HEK293 (cell line): ENCODE data around the gene TNS1.
A peak's percentile ranks its signal among the peaks of the same experiment; 100 is the strongest.

ENCODE experiments used
- CTCF ChIA-PET: fragments of 350-600 bp; formaldehyde crosslinking; extraction: SDS; loops from one replicate; lab custom pipeline; 2021; ENCODE audit warnings: antibody characterized with exemption; lab: Yijun Ruan, JAX
- POLR2A ChIA-PET: fragments of 300-600 bp; formaldehyde crosslinking; extraction: SDS; loops from one replicate; lab custom pipeline; 2020; ENCODE audit warnings: antibody characterized with exemption, inconsistent platforms; lab: Yijun Ruan, JAX
- H3K27ac ChIP-seq: fragments of 200-500 bp; sonication (Bioruptor generic); 2 replicates; pipeline ENCODE4 v1.5.1; 2014; ENCODE audit warnings: low read depth, low read length, control low read depth, inconsistent platforms; ENCODE audit errors: extremely low read depth
- H3K36me3 ChIP-seq, 2 experiments: fragments of 200-500 bp in 1 of 2; sonication (Bioruptor generic) in 1 of 2; 1 replicate in 1 of 2; 2 replicates in 1 of 2; pipeline ENCODE4 v1.5.1; 2014 to 2017; ENCODE audit warnings: inconsistent platforms in 2 of 2, low read length in 2 of 2; ENCODE audit not compliant: control insufficient read depth in 2 of 2, insufficient read depth in 1 of 2
- H3K4me1 ChIP-seq: fragments of 200-500 bp; sonication (Bioruptor generic); 2 replicates; pipeline ENCODE4 v1.5.1; 2014; ENCODE audit warnings: mild to moderate bottlenecking, low read length, inconsistent platforms; ENCODE audit not compliant: control insufficient read depth, insufficient read depth
- H3K4me3 ChIP-seq: 2 replicates; pipeline ENCODE4 v1.5.1; 2011; ENCODE audit warnings: low read depth, mild to moderate bottlenecking, control low read depth, low read length, moderate library complexity
- H3K9me3 ChIP-seq: fragments of 200-500 bp; sonication (Bioruptor generic); 2 replicates; pipeline ENCODE4 v1.5.1; 2014; ENCODE audit warnings: low read depth, low read length, inconsistent platforms; ENCODE audit not compliant: control insufficient read depth, insufficient read depth
- EGR2 ChIP-seq: fragments of 450-650 bp; formaldehyde crosslinking; IDR thresholded peaks from 2 replicates; pipeline ENCODE4 v1.5.1; 2016; ENCODE audit warnings: low read depth, missing biosample characterization, missing genetic modification characterization
- GLI4 ChIP-seq: fragments of 450-650 bp; formaldehyde crosslinking; IDR thresholded peaks from 2 replicates; pipeline ENCODE4 v1.5.1; 2016; ENCODE audit warnings: missing biosample characterization, missing genetic modification characterization
- GLIS1 ChIP-seq: fragments of 450-650 bp; formaldehyde crosslinking; IDR thresholded peaks from 2 replicates; pipeline ENCODE4 v1.5.1; 2016; ENCODE audit warnings: missing biosample characterization, missing genetic modification characterization
- SP7 ChIP-seq: fragments of 450-650 bp; formaldehyde crosslinking; IDR thresholded peaks from 2 replicates; pipeline ENCODE4 v1.5.1; 2016; ENCODE audit warnings: missing biosample characterization, missing genetic modification characterization
- TRIM28 ChIP-seq: IDR thresholded peaks from 2 replicates; pipeline ENCODE4 v1.6.1; 2011; ENCODE audit warnings: low read length, control low read depth, borderline replicate concordance
- ZBTB20 ChIP-seq: fragments of 450-650 bp; formaldehyde crosslinking; IDR thresholded peaks from 2 replicates; pipeline ENCODE4 v1.5.1; 2016; ENCODE audit warnings: missing biosample characterization, missing genetic modification characterization
- ZBTB48 ChIP-seq: fragments of 450-650 bp; formaldehyde crosslinking; IDR thresholded peaks from 2 replicates; pipeline ENCODE4 v1.5.1; 2016; ENCODE audit warnings: missing biosample characterization, missing genetic modification characterization
- ZBTB8A ChIP-seq: fragments of 450-650 bp; formaldehyde crosslinking; IDR thresholded peaks from 2 replicates; pipeline ENCODE4 v1.5.1; 2016; ENCODE audit warnings: missing biosample characterization, missing genetic modification characterization
- ZFHX2 ChIP-seq: fragments of 450-650 bp; formaldehyde crosslinking; conservative IDR thresholded peaks from 2 replicates; pipeline ENCODE4 v1.5.1; 2016; ENCODE audit warnings: missing biosample characterization, missing genetic modification characterization
- ZFP69B ChIP-seq: fragments of 450-650 bp; formaldehyde crosslinking; IDR thresholded peaks from 2 replicates; pipeline ENCODE4 v1.5.1; 2016; ENCODE audit warnings: missing biosample characterization, missing genetic modification characterization
- ZNF174 ChIP-seq: fragments of 450-650 bp; formaldehyde crosslinking; IDR thresholded peaks from 2 replicates; pipeline ENCODE4 v1.5.0; 2017; ENCODE audit warnings: missing biosample characterization, mild to moderate bottlenecking, missing genetic modification characterization
- ZNF175 ChIP-seq: fragments of 450-650 bp; formaldehyde crosslinking; IDR thresholded peaks from 2 replicates; pipeline ENCODE4 v1.5.1; 2016; ENCODE audit warnings: missing biosample characterization, missing genetic modification characterization
- ZNF19 ChIP-seq: fragments of 450-650 bp; formaldehyde crosslinking; IDR thresholded peaks from 2 replicates; pipeline ENCODE4; 2016; ENCODE audit warnings: missing biosample characterization, missing genetic modification characterization, low read depth
- ZNF221 ChIP-seq: fragments of 450-650 bp; formaldehyde crosslinking; IDR thresholded peaks from 2 replicates; pipeline ENCODE4 v1.5.1; 2017; ENCODE audit warnings: missing biosample characterization, missing genetic modification characterization, borderline replicate concordance
- ZNF37A ChIP-seq: fragments of 450-650 bp; IDR thresholded peaks from 2 replicates; pipeline ENCODE4 v1.5.1; 2018; ENCODE audit warnings: missing biosample characterization, missing genetic modification characterization
- ZNF514 ChIP-seq: fragments of 450-650 bp; formaldehyde crosslinking; IDR thresholded peaks from 2 replicates; pipeline ENCODE4 v1.5.1; 2016; ENCODE audit warnings: missing biosample characterization, missing genetic modification characterization
- ZNF521 ChIP-seq: fragments of 450-650 bp; formaldehyde crosslinking; IDR thresholded peaks from 2 replicates; pipeline ENCODE4 v1.5.1; 2017; ENCODE audit warnings: missing biosample characterization, mild to moderate bottlenecking, missing genetic modification characterization
- ZNF548 ChIP-seq: fragments of 450-650 bp; formaldehyde crosslinking; IDR thresholded peaks from 2 replicates; pipeline ENCODE4 v1.5.1; 2016; ENCODE audit warnings: missing biosample characterization, missing genetic modification characterization
- ZNF600 ChIP-seq: fragments of 450-650 bp; formaldehyde crosslinking; IDR thresholded peaks from 2 replicates; pipeline ENCODE4 v1.5.1; 2016; ENCODE audit warnings: missing biosample characterization, missing genetic modification characterization
- ZNF629 ChIP-seq: fragments of 450-650 bp; formaldehyde crosslinking; IDR thresholded peaks from 2 replicates; pipeline ENCODE4 v1.5.1; 2017; ENCODE audit warnings: missing biosample characterization, missing genetic modification characterization
- ZNF792 ChIP-seq: fragments of 450-650 bp; formaldehyde crosslinking; IDR thresholded peaks from 2 replicates; pipeline ENCODE4 v1.5.1; 2016; ENCODE audit warnings: missing biosample characterization, missing genetic modification characterization
- TF ChIP-seq, protein P1 (sequence below): fragments of 450-650 bp; formaldehyde crosslinking; IDR thresholded peaks from 2 replicates; pipeline ENCODE4 v1.5.0; 2017; ENCODE audit warnings: missing biosample characterization, missing genetic modification characterization, borderline replicate concordance
- TF ChIP-seq, protein P2 (sequence below): fragments of 450-650 bp; formaldehyde crosslinking; IDR thresholded peaks from 2 replicates; pipeline ENCODE4 v1.5.1; 2017; ENCODE audit warnings: missing biosample characterization, missing genetic modification characterization
- TF ChIP-seq, protein P3 (sequence below): fragments of 450-650 bp; formaldehyde crosslinking; IDR thresholded peaks from 2 replicates; pipeline ENCODE4 v1.5.1; 2016; ENCODE audit warnings: missing biosample characterization, missing genetic modification characterization
- TF ChIP-seq, protein P4 (sequence below): fragments of 450-650 bp; formaldehyde crosslinking; IDR thresholded peaks from 2 replicates; pipeline ENCODE4 v1.5.1; 2017; ENCODE audit warnings: missing biosample characterization, mild to moderate bottlenecking, missing genetic modification characterization, moderate library complexity
- TF ChIP-seq, protein P5 (sequence below): fragments of 450-650 bp; formaldehyde crosslinking; IDR thresholded peaks from 2 replicates; pipeline ENCODE4 v1.5.1; 2016; ENCODE audit warnings: missing biosample characterization, missing genetic modification characterization

TNS1 gene

DNA sequence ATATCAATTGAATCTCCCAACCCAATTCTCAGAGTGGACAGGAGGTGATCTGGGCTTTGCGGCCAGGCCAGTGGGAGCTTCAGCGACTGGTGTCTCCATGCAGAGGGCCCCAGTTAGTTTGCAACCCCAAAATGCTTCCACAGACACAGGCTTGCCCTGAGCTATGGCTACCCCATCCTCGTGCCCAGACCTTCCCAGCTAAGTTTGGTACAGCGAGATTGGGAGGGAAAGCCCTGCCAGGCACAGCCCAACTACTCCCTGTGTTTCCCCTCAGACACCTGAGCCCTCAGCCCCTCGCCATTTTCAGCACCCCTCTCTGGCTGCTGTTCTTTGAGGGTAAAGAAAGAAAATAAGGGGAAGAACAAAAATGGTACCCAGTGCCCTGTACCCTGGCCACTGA is 142.9 kb downstream of the TNS1 start:
- no peaks in the 10 kb centered on the region for H3K9me3 ChIP-seq
- no peak for TF ChIP-seq ZNF514 (tag by site-specific recombination)
- TF ChIP-seq ZBTB8A (tag by site-specific recombination) = no peak
- TF ChIP-seq ZNF548 (tag by site-specific recombination) = no peak
- TF ChIP-seq ZNF174 (tag by site-specific recombination) = no peak
- TF ChIP-seq, protein P1, sequence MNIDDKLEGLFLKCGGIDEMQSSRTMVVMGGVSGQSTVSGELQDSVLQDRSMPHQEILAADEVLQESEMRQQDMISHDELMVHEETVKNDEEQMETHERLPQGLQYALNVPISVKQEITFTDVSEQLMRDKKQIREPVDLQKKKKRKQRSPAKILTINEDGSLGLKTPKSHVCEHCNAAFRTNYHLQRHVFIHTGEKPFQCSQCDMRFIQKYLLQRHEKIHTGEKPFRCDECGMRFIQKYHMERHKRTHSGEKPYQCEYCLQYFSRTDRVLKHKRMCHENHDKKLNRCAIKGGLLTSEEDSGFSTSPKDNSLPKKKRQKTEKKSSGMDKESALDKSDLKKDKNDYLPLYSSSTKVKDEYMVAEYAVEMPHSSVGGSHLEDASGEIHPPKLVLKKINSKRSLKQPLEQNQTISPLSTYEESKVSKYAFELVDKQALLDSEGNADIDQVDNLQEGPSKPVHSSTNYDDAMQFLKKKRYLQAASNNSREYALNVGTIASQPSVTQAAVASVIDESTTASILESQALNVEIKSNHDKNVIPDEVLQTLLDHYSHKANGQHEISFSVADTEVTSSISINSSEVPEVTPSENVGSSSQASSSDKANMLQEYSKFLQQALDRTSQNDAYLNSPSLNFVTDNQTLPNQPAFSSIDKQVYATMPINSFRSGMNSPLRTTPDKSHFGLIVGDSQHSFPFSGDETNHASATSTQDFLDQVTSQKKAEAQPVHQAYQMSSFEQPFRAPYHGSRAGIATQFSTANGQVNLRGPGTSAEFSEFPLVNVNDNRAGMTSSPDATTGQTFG (tag by site-specific recombination) = no peak
- no peak for TF ChIP-seq GLI4 (tag by site-specific recombination)
- TF ChIP-seq ZNF175 (tag by site-specific recombination) = no peak
- TF ChIP-seq ZNF221 (tag by site-specific recombination) = no peak
- no peak for TF ChIP-seq ZFHX2
- no peak for TF ChIP-seq ZNF37A (tag by site-specific recombination)
- TF ChIP-seq ZNF521 (tag by site-specific recombination) = no peak
- ChIA-PET POLR2A (no interaction called here), CTCF (interaction anchor here (1.3 to 1.5 kb wide), 2 partner anchors 10 to 16 kb away, joined by 3 to 5 read pairs; no protein-coding TSS in a partner anchor)
- H3K27ac ChIP-seq = no peak overlapping the region
- no peak overlapping the region for H3K4me3 ChIP-seq
- no peaks in the 10 kb centered on the region for H3K4me1 ChIP-seq
- no peaks in the 10 kb centered on the region for H3K36me3 ChIP-seq

DNA sequence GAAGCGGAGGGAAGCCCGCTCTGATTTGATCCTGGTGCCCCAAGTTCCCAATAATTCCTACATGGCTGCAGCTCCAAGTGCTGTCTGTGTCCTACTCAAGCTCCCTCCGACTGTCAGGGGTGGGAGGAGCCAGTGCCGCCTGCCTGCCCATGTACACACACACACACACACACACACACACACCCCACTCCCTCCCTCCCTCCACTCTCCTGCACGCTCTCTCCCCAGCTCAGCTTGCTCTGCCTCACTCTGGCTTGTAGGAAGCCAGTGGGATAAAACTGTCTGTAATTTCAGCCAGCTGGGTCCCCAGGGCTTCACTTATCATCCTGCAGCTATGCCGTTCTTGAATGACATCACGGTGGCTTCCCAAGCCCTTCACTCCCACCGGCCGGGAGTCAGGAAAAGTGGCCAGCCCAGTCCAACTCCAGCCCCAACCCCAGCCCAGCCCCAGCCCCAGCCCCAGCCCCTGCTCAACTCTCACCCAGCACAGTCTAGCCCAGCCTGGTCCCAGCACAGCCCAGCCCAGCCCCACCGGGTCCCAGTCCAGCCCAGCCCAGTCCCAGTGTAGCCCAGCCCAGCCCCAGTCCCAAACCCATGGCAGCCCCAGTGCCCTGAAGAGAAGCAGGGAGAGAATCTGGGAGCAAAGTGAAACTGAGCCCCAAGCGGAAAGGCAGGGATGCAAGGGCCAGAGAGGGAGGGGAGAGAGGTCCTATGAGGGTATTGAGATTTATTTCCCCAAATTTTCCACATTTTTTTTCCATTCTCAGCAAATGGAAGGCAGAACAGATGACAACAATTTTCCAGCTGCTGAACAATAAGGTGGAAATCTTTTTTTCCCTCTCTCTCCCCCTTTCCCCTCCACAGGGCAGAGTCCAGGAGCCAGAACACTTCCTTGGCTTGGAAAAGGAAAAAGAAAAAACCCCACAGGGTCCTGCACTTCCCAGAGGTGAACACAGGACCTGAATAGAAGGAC is 144.0 kb downstream of the TNS1 start:
- H3K27ac ChIP-seq = no peak overlapping the region
- CTCF ChIA-PET = interaction anchor here (0.7 to 1.5 kb wide), 4 partner anchors 9 to 135 kb away, joined by 3 to 7 read pairs (median 5); no protein-coding TSS in a partner anchor
- TF ChIP-seq ZNF600 (peak; percentile 69; the same call in 1 of the 2 replicates), ZNF19 (tag by site-specific recombination) (no peak), ZBTB48 (tag by site-specific recombination) (0 out of 2 replicates have a peak, but pooled peaks have one; percentile 31), ZNF792 (tag by site-specific recombination) (no peak), ZNF175 (tag by site-specific recombination) (no peak), ZBTB20 (tag by site-specific recombination) (no peak), EGR2 (tag by site-specific recombination) (peak; percentile 77), ZNF629 (tag by site-specific recombination) (peak; percentile 62), ZFP69B (tag by site-specific recombination) (peak; percentile 39; the same call in 1 of the 2 replicates), TRIM28 (0 out of 2 replicates have a peak, but pooled peaks have one; percentile 23), SP7 (peak; percentile 41; the same call in 1 of the 2 replicates), GLIS1 (tag by site-specific recombination) (peak; percentile 43; the same call in 1 of the 2 replicates), ZFHX2 (peak; percentile 79)
- TF ChIP-seq, protein P2, sequence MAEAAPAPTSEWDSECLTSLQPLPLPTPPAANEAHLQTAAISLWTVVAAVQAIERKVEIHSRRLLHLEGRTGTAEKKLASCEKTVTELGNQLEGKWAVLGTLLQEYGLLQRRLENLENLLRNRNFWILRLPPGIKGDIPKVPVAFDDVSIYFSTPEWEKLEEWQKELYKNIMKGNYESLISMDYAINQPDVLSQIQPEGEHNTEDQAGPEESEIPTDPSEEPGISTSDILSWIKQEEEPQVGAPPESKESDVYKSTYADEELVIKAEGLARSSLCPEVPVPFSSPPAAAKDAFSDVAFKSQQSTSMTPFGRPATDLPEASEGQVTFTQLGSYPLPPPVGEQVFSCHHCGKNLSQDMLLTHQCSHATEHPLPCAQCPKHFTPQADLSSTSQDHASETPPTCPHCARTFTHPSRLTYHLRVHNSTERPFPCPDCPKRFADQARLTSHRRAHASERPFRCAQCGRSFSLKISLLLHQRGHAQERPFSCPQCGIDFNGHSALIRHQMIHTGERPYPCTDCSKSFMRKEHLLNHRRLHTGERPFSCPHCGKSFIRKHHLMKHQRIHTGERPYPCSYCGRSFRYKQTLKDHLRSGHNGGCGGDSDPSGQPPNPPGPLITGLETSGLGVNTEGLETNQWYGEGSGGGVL = peak; percentile 95
- TF ChIP-seq, protein P3, sequence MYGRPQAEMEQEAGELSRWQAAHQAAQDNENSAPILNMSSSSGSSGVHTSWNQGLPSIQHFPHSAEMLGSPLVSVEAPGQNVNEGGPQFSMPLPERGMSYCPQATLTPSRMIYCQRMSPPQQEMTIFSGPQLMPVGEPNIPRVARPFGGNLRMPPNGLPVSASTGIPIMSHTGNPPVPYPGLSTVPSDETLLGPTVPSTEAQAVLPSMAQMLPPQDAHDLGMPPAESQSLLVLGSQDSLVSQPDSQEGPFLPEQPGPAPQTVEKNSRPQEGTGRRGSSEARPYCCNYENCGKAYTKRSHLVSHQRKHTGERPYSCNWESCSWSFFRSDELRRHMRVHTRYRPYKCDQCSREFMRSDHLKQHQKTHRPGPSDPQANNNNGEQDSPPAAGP (tag by site-specific recombination) = peak; percentile 66; the same call in 1 of the 2 replicates
- TF ChIP-seq, protein P4, sequence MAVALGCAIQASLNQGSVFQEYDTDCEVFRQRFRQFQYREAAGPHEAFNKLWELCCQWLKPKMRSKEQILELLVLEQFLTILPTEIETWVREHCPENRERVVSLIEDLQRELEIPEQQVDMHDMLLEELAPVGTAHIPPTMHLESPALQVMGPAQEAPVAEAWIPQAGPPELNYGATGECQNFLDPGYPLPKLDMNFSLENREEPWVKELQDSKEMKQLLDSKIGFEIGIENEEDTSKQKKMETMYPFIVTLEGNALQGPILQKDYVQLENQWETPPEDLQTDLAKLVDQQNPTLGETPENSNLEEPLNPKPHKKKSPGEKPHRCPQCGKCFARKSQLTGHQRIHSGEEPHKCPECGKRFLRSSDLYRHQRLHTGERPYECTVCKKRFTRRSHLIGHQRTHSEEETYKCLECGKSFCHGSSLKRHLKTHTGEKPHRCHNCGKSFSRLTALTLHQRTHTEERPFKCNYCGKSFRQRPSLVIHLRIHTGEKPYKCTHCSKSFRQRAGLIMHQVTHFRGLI (tag by site-specific recombination) = peak; percentile 24; the same call in 1 of the 2 replicates
- TF ChIP-seq, protein P5, sequence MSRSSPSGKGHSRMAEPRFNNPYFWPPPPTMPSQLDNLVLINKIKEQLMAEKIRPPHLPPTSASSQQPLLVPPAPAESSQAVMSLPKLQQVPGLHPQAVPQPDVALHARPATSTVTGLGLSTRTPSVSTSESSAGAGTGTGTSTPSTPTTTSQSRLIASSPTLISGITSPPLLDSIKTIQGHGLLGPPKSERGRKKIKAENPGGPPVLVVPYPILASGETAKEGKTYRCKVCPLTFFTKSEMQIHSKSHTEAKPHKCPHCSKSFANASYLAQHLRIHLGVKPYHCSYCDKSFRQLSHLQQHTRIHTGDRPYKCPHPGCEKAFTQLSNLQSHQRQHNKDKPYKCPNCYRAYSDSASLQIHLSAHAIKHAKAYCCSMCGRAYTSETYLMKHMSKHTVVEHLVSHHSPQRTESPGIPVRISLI (tag by site-specific recombination) = no peak

More for the DNA sequence above, 144.0 kb downstream of the TNS1 start:
- Histone ChIP-seq H3K4me1 (no peaks in the 10 kb centered on the region), H3K36me3 (no peaks in the 10 kb centered on the region), H3K4me3 (no peak overlapping the region), H3K9me3 (no peaks in the 10 kb centered on the region)
- POLR2A ChIA-PET = no interaction called here
